Activated naive CD4-positive, alpha-beta T cell treated with anti-CD3 and anti-CD28 coated beads, Interleukin-2, amount 50 U/mL, for 24 hours (primary cell): Measurements from ENCODE around the gene FOXA2.

ENCODE experiments used
- H3K27ac Mint-ChIP-seq: one replicate; pipeline ENCODE4 v1.8.0; 2021; ENCODE audit warnings: mild to moderate bottlenecking, mixed read lengths
- H3K27me3 Mint-ChIP-seq: one replicate; pipeline ENCODE4 v1.8.0; 2021; ENCODE audit warnings: mixed read lengths
- H3K36me3 Mint-ChIP-seq: one replicate; pipeline ENCODE4 v1.8.0; 2021; ENCODE audit warnings: mixed read lengths
- H3K4me1 Mint-ChIP-seq: one replicate; pipeline ENCODE4 v1.8.0; 2021; ENCODE audit warnings: mixed read lengths
- H3K4me3 Mint-ChIP-seq: one replicate; pipeline ENCODE4 v1.8.0; 2021; ENCODE audit warnings: mild to moderate bottlenecking, mixed read lengths
- H3K9me3 Mint-ChIP-seq: one replicate; pipeline ENCODE4 v1.8.0; 2021; ENCODE audit warnings: mixed read lengths

Gene FOXA2

DNA sequence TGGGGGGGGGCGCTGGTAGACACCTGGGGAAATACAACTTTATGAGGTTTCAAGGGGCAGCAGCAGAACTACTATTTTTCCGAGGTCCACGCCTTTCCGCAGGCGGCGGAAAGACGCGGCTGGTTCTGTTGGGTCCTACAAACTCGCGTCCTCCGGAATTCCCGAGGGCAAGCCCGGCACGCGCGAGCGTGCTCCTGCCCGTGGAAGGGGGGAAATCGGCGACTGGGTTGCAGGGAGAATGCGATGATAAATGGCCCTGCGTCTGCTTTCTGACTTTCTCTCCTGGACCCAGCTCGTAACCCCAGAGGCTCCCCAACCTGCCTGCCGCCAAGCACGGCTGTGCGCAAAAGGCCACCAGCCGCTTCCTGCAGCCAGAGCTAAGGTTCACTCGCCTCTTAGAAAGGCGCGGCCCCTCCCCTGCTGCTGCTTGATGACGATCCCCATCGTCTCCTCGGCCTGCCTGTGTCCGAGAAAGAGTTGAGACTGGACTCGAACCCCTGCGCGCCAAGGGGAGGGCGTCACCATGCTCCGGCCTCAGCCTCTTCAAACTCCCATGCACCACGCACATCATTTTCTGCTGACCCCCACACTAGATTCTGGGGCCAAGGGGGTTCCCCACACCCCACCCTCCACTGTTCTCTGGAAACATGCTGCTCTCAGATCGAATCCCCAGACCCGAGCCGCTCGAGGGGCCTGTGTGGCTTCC, 6.7 kb downstream of the FOXA2 start:
- H3K4me1 Mint-ChIP-seq, result no peaks in the 10 kb centered on the region
- H3K27me3 Mint-ChIP-seq, result peaks cover 63% of the 10 kb centered on the region
- H3K36me3 Mint-ChIP-seq, result peaks cover 2% of the 10 kb centered on the region
- H3K4me3 Mint-ChIP-seq, result no peak overlapping the region
- H3K9me3 Mint-ChIP-seq, result no peaks in the 10 kb centered on the region
- H3K27ac Mint-ChIP-seq, result peak overlapping the region; percentile 55

DNA sequence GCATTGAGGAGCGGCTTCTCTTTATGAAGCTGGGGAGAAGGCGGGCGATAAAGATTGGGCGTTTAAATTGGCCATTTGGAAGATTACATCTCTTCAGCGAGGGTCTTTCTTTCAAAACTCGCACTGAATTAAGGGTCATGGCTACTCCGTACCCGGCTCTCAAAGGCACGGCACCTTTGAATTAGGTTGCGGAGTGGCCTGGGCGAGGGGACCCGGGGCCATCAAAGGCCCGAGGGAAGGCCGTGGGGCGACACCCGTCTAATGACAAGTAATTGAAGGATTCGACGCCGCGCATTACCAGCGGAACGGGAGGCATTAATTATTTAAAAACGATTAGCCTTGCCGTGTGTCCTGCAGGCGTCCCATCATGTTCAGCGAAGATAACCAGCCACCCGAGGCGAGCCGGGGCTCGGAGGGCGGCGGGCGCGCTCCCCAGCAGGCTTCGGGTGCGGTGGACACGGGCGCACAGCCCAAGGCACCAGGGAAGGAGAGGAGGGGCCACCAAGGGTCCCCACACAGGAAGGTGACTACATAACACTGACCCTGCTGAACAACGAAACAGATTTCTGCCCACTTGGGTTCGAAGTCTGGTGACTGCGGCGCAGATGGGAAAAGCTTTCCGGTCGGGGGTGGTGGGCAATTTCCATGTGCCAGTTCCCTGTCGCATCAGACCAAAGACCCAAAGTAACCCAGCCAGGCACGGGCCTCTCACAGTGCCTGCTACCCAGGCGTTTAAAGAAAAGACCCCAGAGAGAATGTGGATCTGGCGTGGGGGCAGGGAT, 7.4 kb downstream of the FOXA2 start:
- Mint-ChIP-seq H3K27me3 (peaks cover 65% of the 10 kb centered on the region), H3K4me3 (no peak overlapping the region)

GRCh38 chr20:22576273-22576672, 8.1 kb downstream of the FOXA2 start:
- H3K36me3 Mint-ChIP-seq, result peaks cover 2% of the 10 kb centered on the region
- no peaks in the 10 kb centered on the region for H3K4me1 Mint-ChIP-seq
- no peaks in the 10 kb centered on the region for H3K9me3 Mint-ChIP-seq
- no peak overlapping the region for H3K27ac Mint-ChIP-seq
- peaks cover 65% of the 10 kb centered on the region for H3K27me3 Mint-ChIP-seq
- H3K4me3 Mint-ChIP-seq, result no peak overlapping the region

More for the DNA sequence above, 7.4 kb downstream of the FOXA2 start:
- Mint-ChIP-seq H3K4me1 (no peaks in the 10 kb centered on the region), H3K36me3 (peaks cover 2% of the 10 kb centered on the region), H3K27ac (no peak overlapping the region), H3K9me3 (no peaks in the 10 kb centered on the region)

GRCh38 chr20:22575737-22576136, 8.6 kb downstream of the FOXA2 start:
- no peaks in the 10 kb centered on the region for H3K4me1 Mint-ChIP-seq
- peaks cover 66% of the 10 kb centered on the region for H3K27me3 Mint-ChIP-seq
- H3K27ac Mint-ChIP-seq, result no peak overlapping the region
- H3K36me3 Mint-ChIP-seq, result peaks cover 2% of the 10 kb centered on the region
- H3K9me3 Mint-ChIP-seq, result peaks cover 4% of the 10 kb centered on the region
- H3K4me3 Mint-ChIP-seq, result no peak overlapping the region

- H3K4me3 Mint-ChIP-seq, result no peak overlapping the region
- peaks cover 2% of the 10 kb centered on the region for H3K36me3 Mint-ChIP-seq
- H3K4me1 Mint-ChIP-seq, result no peaks in the 10 kb centered on the region
- peaks cover 62% of the 10 kb centered on the region for H3K27me3 Mint-ChIP-seq
- H3K27ac Mint-ChIP-seq, result no peak overlapping the region
- H3K9me3 Mint-ChIP-seq, result peaks cover 4% of the 10 kb centered on the region
These were observed 9.2 kb downstream of the FOXA2 start for GRCh38 chr20:22575087-22575721.

DNA sequence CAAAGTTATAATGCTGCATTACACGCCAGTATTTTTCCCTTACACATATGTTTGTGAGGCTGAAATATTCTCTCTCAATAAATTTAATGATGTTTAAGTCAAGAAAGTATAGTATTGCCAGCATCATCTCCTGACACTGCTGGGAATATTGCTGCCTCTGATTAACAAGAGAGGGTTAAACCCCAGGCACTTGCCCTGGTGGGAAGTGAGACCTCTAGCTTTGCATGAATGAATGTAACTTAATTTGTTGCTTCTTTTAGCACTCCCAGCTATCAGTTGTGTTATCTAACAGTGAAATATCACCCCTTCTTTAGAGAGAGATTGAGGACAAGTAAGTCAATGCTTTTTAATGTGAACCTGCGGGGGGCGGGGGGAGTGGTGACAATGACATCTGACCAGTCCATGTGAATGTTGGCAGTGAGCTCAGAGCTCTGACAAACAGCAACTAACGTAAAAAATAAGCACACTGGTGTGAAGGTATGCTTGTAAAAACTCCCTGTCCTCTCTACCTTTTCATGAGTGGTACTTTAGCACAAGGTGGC, 9.8 kb downstream of the FOXA2 start:
- Mint-ChIP-seq H3K27ac (no peak overlapping the region), H3K9me3 (peaks cover 4% of the 10 kb centered on the region), H3K36me3 (peaks cover 2% of the 10 kb centered on the region), H3K27me3 (peaks cover 61% of the 10 kb centered on the region), H3K4me3 (no peak overlapping the region), H3K4me1 (no peaks in the 10 kb centered on the region)

DNA sequence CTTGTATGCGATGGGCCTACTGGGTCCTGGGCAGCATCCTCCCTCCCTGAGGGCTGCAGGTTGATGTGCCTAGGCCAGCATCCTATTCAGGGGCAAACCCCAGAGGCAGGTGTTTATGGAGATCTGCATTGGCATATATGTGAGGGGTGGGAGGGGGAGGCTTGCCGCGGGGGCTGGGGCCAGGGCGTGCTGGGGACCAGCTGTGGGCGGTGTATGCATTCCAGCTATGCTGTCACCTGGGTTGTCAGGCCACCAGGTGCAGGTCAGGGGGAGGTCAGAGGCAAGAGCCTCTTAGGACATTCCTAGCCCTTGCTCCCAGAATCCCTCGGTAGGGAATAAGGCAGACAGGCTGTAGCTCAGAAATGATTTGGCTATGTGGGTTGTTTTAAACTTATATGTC, 11.9 kb downstream of the FOXA2 start:
- Mint-ChIP-seq H3K27me3 (peaks cover 58% of the 10 kb centered on the region), H3K4me1 (no peaks in the 10 kb centered on the region), H3K9me3 (peaks cover 4% of the 10 kb centered on the region), H3K27ac (no peak overlapping the region), H3K4me3 (no peak overlapping the region), H3K36me3 (no peaks in the 10 kb centered on the region)

GRCh38 chr20:22572023-22572422, 12.3 kb downstream of the FOXA2 start:
- Mint-ChIP-seq H3K4me3 (no peak overlapping the region), H3K4me1 (no peaks in the 10 kb centered on the region), H3K9me3 (peaks cover 4% of the 10 kb centered on the region), H3K27me3 (peaks cover 63% of the 10 kb centered on the region), H3K27ac (no peak overlapping the region), H3K36me3 (no peaks in the 10 kb centered on the region)

GRCh38 chr20:22569353-22569752, 15.0 kb downstream of the FOXA2 start:
- Mint-ChIP-seq H3K36me3 (no peaks in the 10 kb centered on the region), H3K9me3 (peaks cover 4% of the 10 kb centered on the region), H3K4me1 (no peaks in the 10 kb centered on the region), H3K27me3 (peaks cover 51% of the 10 kb centered on the region), H3K4me3 (no peak overlapping the region), H3K27ac (no peak overlapping the region)

GRCh38 chr20:22568872-22569344, 15.5 kb downstream of the FOXA2 start:
- Mint-ChIP-seq H3K27ac (no peak overlapping the region), H3K36me3 (no peaks in the 10 kb centered on the region), H3K4me3 (no peak overlapping the region), H3K9me3 (peaks cover 4% of the 10 kb centered on the region), H3K4me1 (no peaks in the 10 kb centered on the region), H3K27me3 (peaks cover 51% of the 10 kb centered on the region)

DNA sequence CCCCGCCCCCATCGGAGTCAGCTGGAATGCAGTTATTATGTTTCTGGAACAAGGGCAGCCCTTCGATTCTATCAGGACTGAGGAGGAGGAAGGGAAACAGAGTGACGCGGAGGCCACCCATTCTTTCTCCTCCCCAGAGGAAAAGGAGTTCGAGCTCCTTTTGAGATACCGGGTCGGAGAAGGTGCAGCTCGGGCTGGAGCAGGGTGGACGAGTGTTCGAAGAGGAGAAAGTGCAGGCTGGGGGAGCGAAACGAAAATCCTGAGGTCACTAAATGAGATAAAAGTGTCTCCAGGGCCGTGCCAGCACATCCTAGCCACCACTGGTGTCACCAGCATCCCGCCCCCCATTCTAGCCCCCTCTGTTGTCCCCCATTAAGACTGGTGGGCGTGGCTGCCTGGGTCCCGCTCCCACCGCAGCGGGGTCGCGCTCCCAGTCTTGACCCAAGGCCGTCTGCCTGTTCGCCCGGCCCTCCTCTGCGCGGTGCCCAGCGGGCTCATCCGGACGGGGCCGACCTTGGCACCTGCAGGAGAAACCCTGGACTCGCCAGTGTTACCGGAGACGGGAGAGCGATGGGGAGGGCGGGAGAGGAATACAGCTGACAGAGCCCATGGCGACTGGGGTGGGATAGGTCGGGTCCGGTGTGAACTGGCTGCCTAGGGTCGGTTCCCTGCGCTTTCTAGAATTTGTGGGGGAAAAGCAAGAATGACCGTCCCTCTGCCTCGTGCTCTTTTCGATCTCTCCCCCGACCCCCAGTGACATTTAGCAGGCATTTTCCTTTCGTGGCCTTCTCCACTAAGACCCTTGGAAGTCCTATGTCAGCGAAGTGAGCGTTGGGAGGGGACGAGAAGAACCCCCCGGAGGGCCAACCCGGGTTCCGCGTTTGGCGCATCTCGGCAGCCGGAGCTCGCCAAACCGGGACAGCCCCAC, 16.2 kb downstream of the FOXA2 start:
- no peaks in the 10 kb centered on the region for H3K36me3 Mint-ChIP-seq

DNA sequence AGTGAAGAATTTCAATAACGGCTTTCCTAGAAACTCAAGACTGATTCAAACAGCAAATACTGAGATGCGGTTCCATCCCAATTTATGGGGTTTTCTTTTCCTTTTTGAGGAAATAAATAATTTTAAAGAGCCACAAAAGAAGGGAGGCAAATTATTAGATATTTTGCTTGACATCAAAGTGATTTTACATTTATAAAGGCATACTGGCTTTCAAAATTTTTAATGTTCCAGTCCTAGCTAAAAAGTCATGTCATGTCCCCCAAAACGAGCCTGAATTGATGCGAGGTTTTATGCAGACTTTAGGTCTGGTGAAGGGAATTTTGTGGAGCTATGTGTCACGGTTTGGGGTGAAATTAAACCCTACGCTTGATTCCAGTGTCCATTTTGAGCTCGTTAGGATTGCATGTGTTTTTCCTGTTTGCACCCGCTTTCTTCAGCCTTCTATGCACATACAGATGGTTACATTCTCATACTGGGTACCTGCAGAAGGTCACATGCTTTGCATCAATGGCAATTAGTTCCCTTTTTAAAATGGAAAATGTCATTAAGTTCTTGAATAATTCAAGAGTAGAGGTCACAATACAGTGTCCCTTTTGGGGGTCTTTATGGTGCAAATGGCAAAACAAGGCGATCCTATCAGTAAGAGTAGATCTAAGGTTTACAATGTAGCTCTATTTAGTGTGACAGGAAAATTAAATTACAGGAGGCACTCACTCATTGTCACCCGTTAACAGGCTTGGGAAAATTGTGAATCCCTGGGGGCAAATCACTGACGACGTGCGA, 17.3 kb downstream of the FOXA2 start:
- Mint-ChIP-seq H3K27ac (no peak overlapping the region), H3K4me3 (no peak overlapping the region), H3K4me1 (no peaks in the 10 kb centered on the region), H3K9me3 (peaks cover 4% of the 10 kb centered on the region), H3K36me3 (no peaks in the 10 kb centered on the region), H3K27me3 (peaks cover 45% of the 10 kb centered on the region)

More for the DNA sequence above, 16.2 kb downstream of the FOXA2 start:
- no peak overlapping the region for H3K4me3 Mint-ChIP-seq
- peaks cover 49% of the 10 kb centered on the region for H3K27me3 Mint-ChIP-seq
- H3K27ac Mint-ChIP-seq, result no peak overlapping the region
- H3K9me3 Mint-ChIP-seq, result peaks cover 4% of the 10 kb centered on the region
- no peaks in the 10 kb centered on the region for H3K4me1 Mint-ChIP-seq

- Mint-ChIP-seq H3K36me3 (no peaks in the 10 kb centered on the region), H3K27ac (no peak overlapping the region), H3K27me3 (peaks cover 45% of the 10 kb centered on the region), H3K9me3 (no peaks in the 10 kb centered on the region), H3K4me3 (no peak overlapping the region), H3K4me1 (no peaks in the 10 kb centered on the region)
These were observed 21.1 kb downstream of the FOXA2 start for GRCh38 chr20:22563062-22563965.
